Stimulated activated CD4-positive, alpha-beta T cell treated with anti-CD3 and anti-CD28 coated beads, Interleukin-2, amount 100 ng/mL, for 24 hours (primary cell): ENCODE results near the gene INO80.
A peak's percentile ranks its signal among the peaks of the same experiment; 100 is the strongest.

Experiments
- DNase-seq, 2 donors: peaks; one replicate each; pipeline ENCODE4 v3.0.0-alpha.2; 2020

Gene INO80

GRCh38 chr15:40943764-40944365, 172.2 kb downstream of the INO80 start:
- DNase-seq, result no peak

- no peak for DNase-seq
These were observed 173.2 kb downstream of the INO80 start for GRCh38 chr15:40942878-40943277.

- DNase-seq, result no peak
These were observed 173.7 kb downstream of the INO80 start for GRCh38 chr15:40942337-40942854.

GRCh38 chr15:40941528-40942336, 174.3 kb downstream of the INO80 start:
- peak; percentile 68 to 77 for DNase-seq

DNA sequence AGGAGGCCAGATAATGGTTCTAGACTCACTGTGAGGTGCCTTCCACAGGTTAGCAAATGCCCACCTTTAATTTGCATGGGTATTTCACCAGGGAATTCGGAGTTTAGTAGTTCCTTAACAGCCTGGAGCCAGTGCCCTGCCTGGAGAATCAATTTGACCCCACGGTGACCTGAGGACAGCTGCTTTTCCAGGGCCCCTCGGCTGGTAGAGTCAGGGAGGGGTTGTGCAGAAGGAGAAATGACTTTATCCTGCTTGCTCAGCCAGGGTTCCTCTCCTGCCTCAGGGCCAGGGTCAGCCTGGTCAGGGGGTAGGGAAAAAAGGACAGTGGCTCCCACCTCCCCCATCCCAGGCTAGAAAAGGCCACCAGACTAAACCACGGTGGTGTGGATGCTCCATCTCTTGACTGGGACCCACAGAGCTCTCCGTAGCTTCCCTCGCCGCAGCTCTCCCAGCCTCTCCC, 175.0 kb downstream of the INO80 start:
- peak in 1 of 2 donors; percentile 17 for DNase-seq

- DNase-seq, result no peak
These were observed 175.7 kb downstream of the INO80 start for GRCh38 chr15:40940296-40940801.

DNA sequence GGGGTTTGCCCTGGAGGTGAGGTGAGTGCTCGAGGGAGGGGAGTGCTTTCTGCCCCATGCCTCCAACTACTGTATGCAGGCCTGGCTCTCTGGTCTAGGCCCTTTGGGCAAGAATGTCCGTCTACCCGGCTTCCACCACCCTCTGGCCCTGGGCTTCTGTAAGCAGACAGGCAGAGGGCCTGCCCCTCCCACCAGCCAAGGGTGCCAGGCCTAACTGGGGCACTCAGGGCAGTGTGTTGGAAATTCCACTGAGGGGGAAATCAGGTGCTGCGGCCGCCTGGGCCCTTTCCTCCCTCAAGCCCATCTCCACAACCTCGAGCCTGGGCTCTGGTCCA, 177.6 kb downstream of the INO80 start:
- no peak for DNase-seq

DNA sequence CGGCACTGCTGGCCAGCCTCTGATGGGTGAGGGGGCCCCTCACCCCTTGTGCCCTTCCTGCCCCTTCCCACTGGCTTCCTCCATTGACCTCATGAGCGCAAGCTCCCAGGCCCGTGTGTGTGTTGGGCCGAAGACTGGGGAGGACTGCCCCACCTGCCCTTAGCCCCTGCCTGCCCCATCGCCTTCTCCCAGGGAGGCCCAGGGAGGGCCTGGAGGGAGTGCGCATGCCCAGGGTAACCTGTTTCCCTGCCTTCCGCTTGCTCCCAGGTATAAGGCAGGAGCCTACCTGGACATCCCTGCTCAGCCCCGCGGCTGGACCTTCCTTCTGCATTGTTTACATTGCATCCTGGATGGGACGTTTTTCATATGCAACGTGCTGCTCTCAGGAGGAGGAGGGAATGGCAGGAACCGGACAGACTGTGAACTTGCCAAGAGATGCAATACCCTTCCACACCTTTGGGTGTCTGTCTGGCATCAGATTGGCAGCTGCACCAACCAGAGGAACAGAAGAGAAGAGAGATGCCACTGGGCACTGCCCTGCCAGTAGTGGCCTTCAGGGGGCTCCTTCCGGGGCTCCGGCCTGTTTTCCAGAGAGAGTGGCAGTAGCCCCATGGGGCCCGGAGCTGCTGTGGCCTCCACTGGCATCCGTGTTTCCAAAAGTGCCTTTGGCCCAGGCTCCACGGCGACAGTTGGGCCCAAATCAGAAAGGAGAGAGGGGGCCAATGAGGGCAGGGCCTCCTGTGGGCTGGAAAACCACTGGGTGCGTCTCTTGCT, 178.1 kb downstream of the INO80 start:
- DNase-seq, result no peak

- no peak for DNase-seq
These were observed 179.1 kb downstream of the INO80 start for GRCh38 chr15:40936709-40937666.

- DNase-seq, result no peak
These were observed 179.8 kb downstream of the INO80 start for GRCh38 chr15:40936234-40936708.

DNA sequence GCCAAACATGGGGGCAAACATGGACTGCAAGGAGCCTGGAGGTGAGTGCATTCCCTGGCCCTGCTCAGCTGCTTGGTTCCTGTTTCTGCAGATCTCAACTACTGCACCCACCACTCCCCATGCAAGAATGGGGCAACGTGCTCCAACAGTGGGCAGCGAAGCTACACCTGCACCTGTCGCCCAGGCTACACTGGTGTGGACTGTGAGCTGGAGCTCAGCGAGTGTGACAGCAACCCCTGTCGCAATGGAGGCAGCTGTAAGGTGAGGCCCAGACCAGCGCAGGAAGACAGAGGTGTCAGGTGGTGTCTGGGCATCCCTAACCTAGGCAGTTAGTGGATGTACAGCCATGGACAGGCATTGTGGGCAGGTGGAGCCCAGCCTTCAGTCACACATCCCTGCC, 181.6 kb downstream of the INO80 start:
- DNase-seq, result no peak

GRCh38 chr15:40933517-40933902, 182.6 kb downstream of the INO80 start:
- DNase-seq, result no peak

DNA sequence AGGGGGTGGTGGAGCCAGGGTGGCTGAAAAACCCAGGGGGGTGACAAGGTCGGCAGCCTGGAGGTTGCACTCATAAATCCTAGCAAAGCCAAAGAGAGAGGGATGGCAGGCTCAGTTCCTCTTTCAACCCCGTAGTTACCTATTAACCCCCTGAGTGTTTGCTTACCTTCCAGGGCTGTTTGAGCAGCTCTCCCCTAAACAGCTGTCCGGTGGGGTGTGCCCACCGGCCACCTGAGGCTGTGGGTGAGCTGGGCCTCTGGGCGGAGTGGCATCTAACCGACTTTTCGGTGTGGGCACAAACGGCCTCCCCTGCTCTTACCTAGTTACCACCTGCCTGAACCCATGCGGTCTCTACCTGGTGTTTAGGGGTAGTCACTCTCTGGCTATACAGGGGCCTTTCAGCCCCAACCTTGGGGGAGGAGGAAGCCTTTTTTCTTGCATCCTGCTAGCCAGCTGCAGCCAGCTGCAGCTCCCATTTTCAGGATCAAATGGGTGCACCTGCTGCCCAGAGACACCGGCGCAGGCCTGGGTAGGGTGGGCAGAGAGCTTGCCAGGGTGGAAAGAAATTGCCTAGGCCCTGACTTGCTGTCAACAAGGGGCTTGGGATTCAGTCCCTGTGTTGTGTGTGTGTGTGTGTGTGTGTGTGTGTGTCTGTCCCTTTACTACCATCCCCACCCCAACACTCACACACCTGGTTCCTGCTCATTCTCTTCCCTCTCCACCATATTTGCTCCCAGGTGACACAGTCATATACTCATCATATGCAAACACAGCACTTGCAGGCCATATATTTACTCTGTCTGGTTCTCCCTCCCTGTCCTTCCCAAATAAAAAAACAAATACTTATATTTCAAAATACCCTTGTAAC, 183.2 kb downstream of the INO80 start:
- no peak for DNase-seq

DNA sequence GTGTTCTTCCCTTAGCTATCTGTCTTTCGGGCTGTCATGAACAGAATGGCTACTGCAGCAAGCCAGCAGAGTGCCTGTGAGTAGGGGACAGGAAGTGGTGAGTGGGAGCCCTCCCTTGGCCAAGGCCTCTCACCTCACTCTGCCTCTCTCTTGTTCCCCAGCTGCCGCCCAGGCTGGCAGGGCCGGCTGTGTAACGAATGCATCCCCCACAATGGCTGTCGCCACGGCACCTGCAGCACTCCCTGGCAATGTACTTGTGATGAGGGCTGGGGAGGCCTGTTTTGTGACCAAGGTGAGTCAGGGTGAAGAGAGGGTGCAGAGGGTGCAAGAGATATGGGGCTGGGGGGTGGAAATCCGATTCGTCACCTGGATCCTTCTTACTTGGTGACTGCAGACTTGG, 183.9 kb downstream of the INO80 start:
- no peak for DNase-seq

DNA sequence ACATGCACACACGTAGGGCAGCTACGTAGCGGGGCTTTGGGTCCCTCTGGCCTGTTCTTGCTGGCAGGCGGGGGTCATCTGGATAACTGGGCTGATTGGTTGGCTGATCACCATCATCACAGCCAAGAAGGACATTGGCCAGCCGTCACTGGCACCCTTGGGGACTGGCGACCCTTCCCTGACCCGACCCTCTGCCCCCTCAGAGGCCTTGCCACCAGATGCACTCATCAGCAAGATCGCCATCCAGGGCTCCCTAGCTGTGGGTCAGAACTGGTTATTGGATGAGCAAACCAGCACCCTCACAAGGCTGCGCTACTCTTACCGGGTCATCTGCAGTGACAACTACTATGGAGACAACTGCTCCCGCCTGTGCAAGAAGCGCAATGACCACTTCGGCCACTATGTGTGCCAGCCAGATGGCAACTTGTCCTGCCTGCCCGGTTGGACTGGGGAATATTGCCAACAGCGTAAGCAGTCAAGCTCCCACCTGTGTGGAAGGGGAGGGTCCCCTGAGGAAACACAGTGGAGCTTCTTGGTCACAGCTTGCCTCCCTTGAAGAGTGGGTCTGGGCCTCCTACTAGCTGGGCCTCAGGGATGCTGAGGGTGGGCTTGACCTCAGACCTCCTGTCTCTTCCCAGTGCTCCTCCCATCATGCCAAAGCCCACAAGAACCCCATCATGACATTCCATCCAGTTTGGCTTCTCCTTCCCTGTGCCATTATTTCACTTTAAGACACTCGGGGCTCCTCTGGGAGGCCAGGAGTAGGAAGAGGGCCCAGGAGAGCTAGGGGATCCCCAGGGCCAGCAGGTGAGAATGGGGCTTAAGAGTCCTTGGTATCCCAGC, 184.6 kb downstream of the INO80 start:
- no peak for DNase-seq

GRCh38 chr15:40930430-40931299, 185.4 kb downstream of the INO80 start:
- DNase-seq, result peak; percentile 53 to 71

DNA sequence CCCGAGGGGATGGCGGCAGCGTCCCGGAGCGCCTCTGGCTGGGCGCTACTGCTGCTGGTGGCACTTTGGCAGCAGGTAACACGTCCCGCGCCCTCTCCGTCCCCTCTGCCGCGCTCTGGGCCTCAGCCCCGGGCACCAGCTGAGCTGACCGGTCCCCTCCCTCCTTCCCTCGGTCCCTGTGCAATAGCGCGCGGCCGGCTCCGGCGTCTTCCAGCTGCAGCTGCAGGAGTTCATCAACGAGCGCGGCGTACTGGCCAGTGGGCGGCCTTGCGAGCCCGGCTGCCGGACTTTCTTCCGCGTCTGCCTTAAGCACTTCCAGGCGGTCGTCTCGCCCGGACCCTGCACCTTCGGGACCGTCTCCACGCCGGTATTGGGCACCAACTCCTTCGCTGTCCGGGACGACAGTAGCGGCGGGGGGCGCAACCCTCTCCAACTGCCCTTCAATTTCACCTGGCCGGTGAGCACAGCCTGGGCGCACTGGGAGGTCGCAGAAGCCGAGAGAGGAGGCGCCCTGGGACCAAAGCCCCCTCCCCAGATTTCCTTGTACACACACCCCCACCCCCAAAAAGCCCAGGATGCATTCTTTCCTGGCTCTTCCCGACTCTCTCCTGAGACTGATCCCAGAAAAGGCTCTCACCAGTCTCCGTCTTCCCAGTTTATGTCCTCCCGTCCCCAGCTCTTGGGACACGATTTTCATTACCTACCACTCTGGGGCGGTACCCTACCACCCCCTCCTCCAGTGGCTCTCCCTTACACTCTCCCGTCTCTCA, 186.2 kb downstream of the INO80 start:
- DNase-seq, result peak in 1 of 2 donors; percentile 25
